Activated naive CD4-positive, alpha-beta T cell treated with anti-CD3 and anti-CD28 coated beads, Interleukin-2, amount 50 U/mL, for 72 hours (primary cell): ENCODE data around the gene TOR2A. TPM values are rescaled to one million over a fixed set of nuclear protein-coding genes. Genes with fewer than 3 reads are reported as not detected.
"Not testable (repeated sequence)": the region's sequence is repeated elsewhere in the genome, so short reads cannot be mapped to it uniquely, and the experiment has no call there.

Source experiments
- ATAC-seq, 2 donors: fragments of 150-1000 bp; cut with Tn5 transposase; 2 replicates each; pipeline ENCODE4 v1.10.0; 2021; ENCODE audit warnings: mild to moderate bottlenecking in 2 of 2, moderate library complexity in 2 of 2
- DNase-seq, 2 donors: peaks; one replicate each; pipeline ENCODE4 v3.0.0; 2021 to 2022; ENCODE audit warnings: low spot score in 2 of 2
- H3K27ac Mint-ChIP-seq, 2 donors: one replicate each; pipeline ENCODE4 v1.8.0; 2022; ENCODE audit warnings: mild to moderate bottlenecking in 2 of 2, mixed read lengths in 2 of 2
- H3K36me3 Mint-ChIP-seq, 2 donors: one replicate each; pipeline ENCODE4 v1.8.0; 2022; ENCODE audit warnings: mixed read lengths in 2 of 2
- H3K9me3 Mint-ChIP-seq, 2 donors: one replicate each; pipeline ENCODE4 v1.8.0; 2022; ENCODE audit warnings: mixed read lengths in 2 of 2
- total RNA-seq, 2 donors: library from RNA; stranded (reverse); gene quantifications; one replicate each; pipeline ENCODE4 v1.2.3, GENCODE V29; 2022

The TOR2A gene
- total RNA-seq, 2 donors from 2014 or later: 10.9 to 17.1 TPM

GRCh38 chr9:127771570-127772189, 36.6 kb upstream of the TOR2A start:
- Mint-ChIP-seq H3K27ac (peak overlapping the region; percentile 76 to 92), H3K9me3 (no peaks in the 10 kb centered on the region), H3K36me3 (peaks cover 8 to 35% of the 10 kb centered on the region in 2 donors)
- ATAC-seq (no peak), DNase-seq (no peak)

- peak; percentile 97 to 98 for DNase-seq
- peak; percentile 89 to 97 for ATAC-seq
- Mint-ChIP-seq H3K9me3 (no peaks in the 10 kb centered on the region), H3K27ac (peak overlapping the region; percentile 76 to 92), H3K36me3 (peaks cover 5 to 37% of the 10 kb centered on the region in 2 donors)
Measured at GRCh38 chr9:127770905-127771569, 35.9 kb upstream of the TOR2A start.

GRCh38 chr9:127770583-127770904, 35.5 kb upstream of the TOR2A start:
- H3K36me3 Mint-ChIP-seq: peaks cover 5 to 42% of the 10 kb centered on the region in 2 donors
- DNase-seq: no peak
- peak overlapping the region; percentile 76 to 92 for H3K27ac Mint-ChIP-seq
- ATAC-seq: no peak
- H3K9me3 Mint-ChIP-seq: no peaks in the 10 kb centered on the region

- Mint-ChIP-seq H3K36me3 (peaks cover 5 to 47% of the 10 kb centered on the region in 2 donors), H3K27ac (peak overlapping the region; percentile 76 to 92), H3K9me3 (no peaks in the 10 kb centered on the region)
- ATAC-seq (no peak), DNase-seq (no peak)
Measured at GRCh38 chr9:127769929-127770582, 35.0 kb upstream of the TOR2A start.

- Mint-ChIP-seq H3K27ac (peak overlapping the region; percentile 75 to 80), H3K36me3 (peaks cover 3 to 42% of the 10 kb centered on the region in 2 donors), H3K9me3 (no peaks in the 10 kb centered on the region)
- no peak for DNase-seq
- ATAC-seq: no peak
Measured at GRCh38 chr9:127769101-127769500, 34.0 kb upstream of the TOR2A start.

GRCh38 chr9:127768698-127769097, 33.6 kb upstream of the TOR2A start:
- Mint-ChIP-seq H3K27ac (peak overlapping the region; percentile 75 to 80), H3K9me3 (no peaks in the 10 kb centered on the region), H3K36me3 (peaks cover 0 to 38% of the 10 kb centered on the region in 2 donors)
- ATAC-seq (no peak), DNase-seq (no peak)

GRCh38 chr9:127767909-127768331, 32.8 kb upstream of the TOR2A start:
- Mint-ChIP-seq H3K27ac (peak overlapping the region; percentile 75 to 90), H3K9me3 (no peaks in the 10 kb centered on the region), H3K36me3 (peaks cover 0 to 37% of the 10 kb centered on the region in 2 donors)
- DNase-seq (no peak), ATAC-seq (no peak)

- Mint-ChIP-seq H3K36me3 (peaks cover 0 to 37% of the 10 kb centered on the region in 2 donors), H3K27ac (peak overlapping the region; percentile 75 to 90), H3K9me3 (no peaks in the 10 kb centered on the region)
- DNase-seq (no peak), ATAC-seq (no peak)
Measured at GRCh38 chr9:127767410-127767809, 32.3 kb upstream of the TOR2A start.

- peak overlapping the region in 1 of 2 donors; percentile 78 for H3K27ac Mint-ChIP-seq
- H3K36me3 Mint-ChIP-seq: peaks cover 0 to 37% of the 10 kb centered on the region in 2 donors
Measured at GRCh38 chr9:127765418-127765817, 30.3 kb upstream of the TOR2A start.

GRCh38 chr9:127763918-127764384, 28.9 kb upstream of the TOR2A start:
- Mint-ChIP-seq H3K9me3 (no peaks in the 10 kb centered on the region), H3K27ac (peak overlapping the region; percentile 78 to 79), H3K36me3 (peaks cover 0 to 33% of the 10 kb centered on the region in 2 donors)
- no peak for DNase-seq
- ATAC-seq: peak; percentile 56 to 58

More at GRCh38 chr9:127765418-127765817, 30.3 kb upstream of the TOR2A start:
- ATAC-seq (no peak), DNase-seq (no peak)
- no peaks in the 10 kb centered on the region for H3K9me3 Mint-ChIP-seq

GRCh38 chr9:127762111-127762676, 27.1 kb upstream of the TOR2A start:
- DNase-seq: no peak
- H3K27ac Mint-ChIP-seq: peak overlapping the region; percentile 78 to 88
- no peak for ATAC-seq
- H3K36me3 Mint-ChIP-seq: peaks cover 0 to 22% of the 10 kb centered on the region in 2 donors
- H3K9me3 Mint-ChIP-seq: no peaks in the 10 kb centered on the region

- Mint-ChIP-seq H3K9me3 (no peaks in the 10 kb centered on the region), H3K36me3 (peaks cover 0 to 15% of the 10 kb centered on the region in 2 donors), H3K27ac (peak overlapping the region in 1 of 2 donors; percentile 78)
- DNase-seq: no peak
- no peak for ATAC-seq
Measured at GRCh38 chr9:127761491-127761956, 26.4 kb upstream of the TOR2A start.

- Mint-ChIP-seq H3K27ac (peak overlapping the region; percentile 74 to 78), H3K9me3 (no peaks in the 10 kb centered on the region), H3K36me3 (peaks cover 0 to 10% of the 10 kb centered on the region in 2 donors)
- no peak for DNase-seq
- ATAC-seq: no peak
Measured at GRCh38 chr9:127761061-127761460, 26.0 kb upstream of the TOR2A start.

- H3K36me3 Mint-ChIP-seq: no peaks in the 10 kb centered on the region
- DNase-seq (no peak), ATAC-seq (no peak)
- no peaks in the 10 kb centered on the region for H3K9me3 Mint-ChIP-seq
- peak overlapping the region in 1 of 2 donors; percentile 62 for H3K27ac Mint-ChIP-seq
Measured at GRCh38 chr9:127758843-127759242, 23.7 kb upstream of the TOR2A start.

GRCh38 chr9:127756776-127757175, 21.7 kb upstream of the TOR2A start:
- not testable (repeated sequence) for H3K36me3 Mint-ChIP-seq, ATAC-seq, H3K9me3 Mint-ChIP-seq, DNase-seq, H3K27ac Mint-ChIP-seq

- no peaks in the 10 kb centered on the region for H3K9me3 Mint-ChIP-seq
- DNase-seq (no peak), ATAC-seq (no peak)
- H3K36me3 Mint-ChIP-seq: no peaks in the 10 kb centered on the region
- H3K27ac Mint-ChIP-seq: no peak overlapping the region
Measured at GRCh38 chr9:127756233-127756632, 21.1 kb upstream of the TOR2A start.
